ENCODE measurements around the gene MAP2K1.

DNA sequence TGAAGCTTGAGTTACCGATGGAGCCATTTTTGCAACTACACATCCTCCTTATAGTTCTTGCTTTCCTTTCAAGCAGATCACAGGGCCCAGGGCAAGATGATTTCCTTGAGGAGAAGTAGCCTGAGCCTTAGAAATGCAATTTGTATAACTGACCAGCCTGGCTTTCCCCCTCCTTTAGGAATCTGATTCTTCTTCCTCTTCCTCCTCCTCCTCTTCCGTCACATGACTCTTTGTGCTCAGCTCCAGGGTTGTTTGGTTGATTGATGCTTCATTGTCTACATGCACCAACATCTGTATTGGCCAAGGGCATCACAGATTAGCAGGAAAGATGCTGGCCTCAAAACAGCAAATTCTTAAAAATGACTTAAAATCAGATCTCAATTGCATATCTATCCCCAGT lies 107.5 kb downstream of the MAP2K1 start:
- TF ChIP-seq, protein P1, sequence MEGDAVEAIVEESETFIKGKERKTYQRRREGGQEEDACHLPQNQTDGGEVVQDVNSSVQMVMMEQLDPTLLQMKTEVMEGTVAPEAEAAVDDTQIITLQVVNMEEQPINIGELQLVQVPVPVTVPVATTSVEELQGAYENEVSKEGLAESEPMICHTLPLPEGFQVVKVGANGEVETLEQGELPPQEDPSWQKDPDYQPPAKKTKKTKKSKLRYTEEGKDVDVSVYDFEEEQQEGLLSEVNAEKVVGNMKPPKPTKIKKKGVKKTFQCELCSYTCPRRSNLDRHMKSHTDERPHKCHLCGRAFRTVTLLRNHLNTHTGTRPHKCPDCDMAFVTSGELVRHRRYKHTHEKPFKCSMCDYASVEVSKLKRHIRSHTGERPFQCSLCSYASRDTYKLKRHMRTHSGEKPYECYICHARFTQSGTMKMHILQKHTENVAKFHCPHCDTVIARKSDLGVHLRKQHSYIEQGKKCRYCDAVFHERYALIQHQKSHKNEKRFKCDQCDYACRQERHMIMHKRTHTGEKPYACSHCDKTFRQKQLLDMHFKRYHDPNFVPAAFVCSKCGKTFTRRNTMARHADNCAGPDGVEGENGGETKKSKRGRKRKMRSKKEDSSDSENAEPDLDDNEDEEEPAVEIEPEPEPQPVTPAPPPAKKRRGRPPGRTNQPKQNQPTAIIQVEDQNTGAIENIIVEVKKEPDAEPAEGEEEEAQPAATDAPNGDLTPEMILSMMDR (IDR thresholded peaks at IDR 0.05) = no peak
- TF ChIP-seq POLR2AphosphoS5 (IDR thresholded peaks at IDR 0.05) = no peak

Data from transverse colon (tissue), 4 donors.